SK-N-MC (cell line): ENCODE results near the gene PPIG.

Experiments
- EZH2 ChIP-seq: fragments of 200-600 bp; sonication (generic); IDR thresholded peaks from one replicate; pipeline ENCODE4 v1.6.1; 2017; ENCODE audit warnings: antibody characterized with exemption
- POLR2AphosphoS5 ChIP-seq: IDR thresholded peaks from 2 replicates; pipeline ENCODE4 v1.6.1; 2012; ENCODE audit warnings: mild to moderate bottlenecking, low read depth, low read length, borderline replicate concordance

- TF ChIP-seq EZH2 (no peak), POLR2AphosphoS5 (no peak)
Observed at GRCh38 chr2:169637620-169638019, 53.5 kb downstream of the PPIG start.
